BJ (cell line): Measurements from ENCODE around the gene CEP192. TPM values are rescaled to one million over a fixed set of nuclear protein-coding genes. Genes with fewer than 3 reads are reported as not detected.
"Not testable (repeated sequence)": the region's sequence is repeated elsewhere in the genome, so short reads cannot be mapped to it uniquely, and the experiment has no call there.

Source experiments
- CTCF ChIA-PET: fragments of 350-600 bp; formaldehyde crosslinking; extraction: SDS; loops from one replicate; lab custom pipeline; 2021; ENCODE audit warnings: antibody characterized with exemption, inconsistent platforms; lab: Yijun Ruan, JAX
- POLR2A ChIA-PET: fragments of 300-600 bp; sonication (Branson Sonifier 250); formaldehyde crosslinking; extraction: SDS; loops from one replicate; lab custom pipeline; 2021; ENCODE audit warnings: antibody characterized with exemption; lab: Charles Lee
- DNase-seq: peaks from one replicate; pipeline ENCODE4 v3.0.0-alpha.2; 2011; ENCODE audit warnings: low read depth
- H3K27me3 ChIP-seq: 2 replicates; pipeline ENCODE4 v1.6.0; 2011; ENCODE audit warnings: low read length; ENCODE audit not compliant: control insufficient read depth, insufficient read depth
- H3K36me3 ChIP-seq: 2 replicates; pipeline ENCODE4 v1.5.1; 2011; ENCODE audit warnings: low read length; ENCODE audit not compliant: control insufficient read depth, insufficient read depth
- H3K4me3 ChIP-seq: 2 replicates; pipeline ENCODE4 v1.5.1; 2011; ENCODE audit warnings: low read depth, mild to moderate bottlenecking, control low read depth, low read length
- CTCF ChIP-seq: IDR thresholded peaks from 2 replicates; pipeline ENCODE4 v1.5.1; 2011; ENCODE audit warnings: low read depth, mild to moderate bottlenecking, control low read depth, inconsistent platforms, low read length, moderate library complexity; ENCODE audit not compliant: insufficient read depth
- polyA plus RNA-seq: library from polyadenylated mRNA; depleted of rRNA; stranded (reverse); fragments of >200 nt; gene quantifications from 2 replicates; pipeline ENCODE4 v1.2.3, GENCODE V29; 2011

Gene CEP192
- polyA plus RNA-seq, 1 experiment, result 13.3 TPM

- Histone ChIP-seq H3K36me3 (peaks cover 7% of the 10 kb centered on the region; the same call in 1 of the 2 replicates), H3K27me3 (no peaks in the 10 kb centered on the region), H3K4me3 (no peak overlapping the region)
- ChIA-PET CTCF (interaction anchor here (0.9 kb wide), 1 partner anchor 85 kb away, joined by 3 read pairs; no protein-coding TSS in a partner anchor), POLR2A (no interaction called here)
- no peak for DNase-seq
- no peak for TF ChIP-seq CTCF
Measured at GRCh38 chr18:12975488-12975887, 15.7 kb upstream of the CEP192 start.

GRCh38 chr18:12976305-12976704, 14.9 kb upstream of the CEP192 start:
- no peaks in the 10 kb centered on the region for H3K27me3 ChIP-seq
- CTCF ChIA-PET, result interaction anchor here (0.9 kb wide), 1 partner anchor 86 kb away, joined by 3 read pairs; no protein-coding TSS in a partner anchor
- POLR2A ChIA-PET, result no interaction called here
- peaks cover 7% of the 10 kb centered on the region; the same call in 1 of the 2 replicates for H3K36me3 ChIP-seq
- no peak for DNase-seq
- H3K4me3 ChIP-seq, result no peak overlapping the region
- TF ChIP-seq CTCF, result no peak

- CTCF ChIA-PET, H3K36me3 ChIP-seq, POLR2A ChIA-PET: not testable (repeated sequence)
Measured at GRCh38 chr18:12980065-12980464, 11.1 kb upstream of the CEP192 start.

GRCh38 chr18:12989397-12990122, 1.6 kb upstream of the CEP192 start:
- no peak for TF ChIP-seq CTCF
- no peak overlapping the region for H3K4me3 ChIP-seq
- H3K36me3 ChIP-seq, result no peaks in the 10 kb centered on the region
- CTCF ChIA-PET, result interaction anchor here (0.7 to 1.1 kb wide), 2 partner anchors 9 to 170 kb away, joined by 3 read pairs; no protein-coding TSS in a partner anchor
- DNase-seq, result no peak
- H3K27me3 ChIP-seq, result no peaks in the 10 kb centered on the region
- POLR2A ChIA-PET, result no interaction called here

More at GRCh38 chr18:12980065-12980464, 11.1 kb upstream of the CEP192 start:
- H3K27me3 ChIP-seq, DNase-seq, H3K4me3 ChIP-seq: not testable (repeated sequence)

GRCh38 chr18:12990123-12990475, 1.1 kb upstream of the CEP192 start:
- Histone ChIP-seq H3K36me3 (no peaks in the 10 kb centered on the region), H3K4me3 (no peak overlapping the region; the same call in 1 of the 2 replicates), H3K27me3 (no peaks in the 10 kb centered on the region)
- POLR2A ChIA-PET, result no interaction called here
- CTCF ChIA-PET, result interaction anchor here (0.7 kb wide), 1 partner anchor 8 kb away, joined by 3 read pairs; no protein-coding TSS in a partner anchor
- no peak for TF ChIP-seq CTCF
- DNase-seq, result no peak
